GM18519 (cell line): Measurements from ENCODE around the gene VPS37C.

Experiments used
- ATAC-seq: cut with Tn5 transposase; IDR thresholded peaks from one replicate; pipeline ENCODE4 v1.9.1; 2021; ENCODE audit warnings: mild to moderate bottlenecking, moderate library complexity; ENCODE audit not compliant: unreplicated experiment, low FRiP score

VPS37C gene

DNA sequence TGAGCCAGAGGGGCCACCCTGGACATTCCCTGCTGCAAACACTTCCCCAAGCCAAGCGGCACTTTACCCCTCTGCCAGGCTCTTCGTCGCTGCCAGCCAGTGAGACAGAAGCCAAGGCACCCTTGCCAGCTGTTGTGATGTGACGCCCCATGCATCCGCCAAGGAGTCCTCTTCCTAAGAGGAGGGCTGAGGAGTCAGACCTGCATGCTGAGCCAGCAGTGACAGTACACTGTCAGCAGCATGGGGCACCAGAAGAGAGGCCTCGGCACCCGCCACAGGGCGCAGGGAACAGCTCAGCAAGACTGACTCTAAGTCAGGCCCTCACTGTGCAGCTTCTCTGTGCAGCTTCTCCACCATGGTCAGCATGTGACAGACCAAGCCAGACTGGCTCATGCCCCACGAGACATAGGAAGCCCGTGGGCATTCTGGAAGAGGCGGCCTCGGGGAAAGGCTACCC lies 26.4 kb downstream of the VPS37C start:
- ATAC-seq: no peak

DNA sequence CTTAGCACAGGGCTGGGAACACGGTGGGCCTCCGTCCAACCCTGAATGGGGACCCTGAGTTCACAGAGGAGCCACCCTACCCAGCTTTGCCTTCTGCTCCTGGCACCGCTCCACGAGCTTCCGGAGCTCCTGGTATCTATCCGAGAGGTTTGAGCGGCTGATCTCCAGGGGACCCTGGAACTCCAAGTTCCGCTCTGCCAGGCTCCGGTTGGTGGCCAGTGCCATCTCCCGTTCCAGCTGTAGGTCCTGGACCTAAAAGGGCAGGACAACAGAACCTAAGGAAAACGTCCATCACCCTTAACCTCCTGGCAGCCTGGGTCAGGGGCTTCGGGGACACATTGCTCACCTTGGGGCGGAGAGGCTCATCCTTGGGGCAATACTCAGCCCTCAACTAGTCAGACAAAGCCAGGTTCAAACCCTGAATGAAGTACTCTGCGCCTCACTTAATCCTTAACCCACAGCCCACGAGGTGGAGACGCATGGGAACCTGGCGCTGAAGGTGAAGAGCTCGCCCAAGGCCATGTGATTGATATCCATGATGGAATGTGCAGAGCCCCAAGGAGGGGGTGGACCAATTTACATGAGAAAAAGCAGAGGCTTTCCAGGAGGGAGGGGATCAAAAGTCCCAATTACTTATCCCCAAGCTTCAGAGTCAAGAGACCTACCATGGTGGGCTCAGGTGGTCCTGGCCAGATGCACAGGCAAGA lies 27.1 kb downstream of the VPS37C start:
- ATAC-seq: no peak

DNA sequence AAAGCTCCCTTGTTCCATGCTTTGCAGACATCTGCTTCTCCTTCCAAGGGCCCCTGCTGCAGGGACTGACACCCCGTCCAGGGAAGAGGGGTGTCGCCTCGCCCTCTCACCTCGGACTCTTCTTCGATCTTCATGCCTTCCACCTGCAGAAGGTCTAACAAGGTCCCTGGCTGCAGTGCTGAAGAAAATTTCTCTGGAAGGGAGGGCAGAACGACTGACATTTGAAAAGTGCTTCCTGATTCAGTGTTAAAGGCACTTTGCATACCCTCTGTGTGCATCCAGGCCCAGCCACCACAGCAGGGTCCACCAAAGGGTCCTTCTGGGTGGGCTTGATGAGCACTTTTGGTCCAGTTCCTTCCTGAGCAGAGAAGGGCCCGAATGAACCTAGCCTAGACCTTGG lies 28.1 kb downstream of the VPS37C start:
- no peak for ATAC-seq

DNA sequence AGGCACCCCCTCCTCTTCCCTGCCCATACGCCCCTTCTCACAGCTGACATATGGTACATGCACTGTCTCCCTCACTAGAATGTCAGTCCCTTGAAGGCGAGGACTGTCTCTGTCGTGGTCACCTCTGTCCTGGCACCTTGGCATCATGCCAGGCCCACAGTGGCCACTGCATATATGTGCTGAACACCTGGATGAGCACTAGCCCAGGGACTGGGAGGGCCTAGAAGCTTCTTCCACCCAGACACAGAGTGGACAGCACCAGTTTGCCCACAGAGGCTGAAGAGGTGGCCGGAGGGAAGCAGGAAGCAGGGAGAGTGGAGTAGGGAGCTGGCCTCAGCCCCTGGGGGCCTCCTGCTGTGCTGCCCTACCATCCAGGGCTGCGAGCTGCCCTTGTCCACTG lies 28.6 kb downstream of the VPS37C start:
- ATAC-seq: no peak

DNA sequence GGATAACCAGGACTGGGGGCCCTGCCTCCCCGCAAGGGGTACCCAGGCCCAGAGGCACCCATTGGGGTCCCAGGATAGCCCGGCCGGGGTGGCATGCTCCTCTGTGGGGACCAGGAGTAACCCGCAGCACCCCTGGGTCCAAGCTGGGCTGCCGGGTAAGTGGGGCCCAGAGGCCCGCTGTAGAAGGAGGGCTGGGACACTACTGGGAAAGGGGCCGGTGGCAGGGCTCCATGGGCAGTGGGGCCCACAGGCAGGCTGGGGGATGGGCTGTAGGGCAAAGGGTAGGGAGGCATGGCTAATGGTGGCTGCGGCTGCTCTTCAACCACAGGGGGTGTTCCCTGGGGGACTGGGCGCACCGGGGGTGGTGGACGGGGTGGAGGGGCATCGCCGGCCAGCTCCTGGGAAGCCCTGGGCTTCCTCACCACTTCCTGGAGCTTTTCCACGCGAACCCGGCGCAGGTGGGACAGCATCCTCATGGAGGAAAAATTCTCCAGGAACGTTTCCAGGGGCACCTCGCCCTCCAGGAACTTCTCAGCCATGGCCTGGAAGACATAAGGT lies 29.1 kb downstream of the VPS37C start:
- ATAC-seq: no peak

DNA sequence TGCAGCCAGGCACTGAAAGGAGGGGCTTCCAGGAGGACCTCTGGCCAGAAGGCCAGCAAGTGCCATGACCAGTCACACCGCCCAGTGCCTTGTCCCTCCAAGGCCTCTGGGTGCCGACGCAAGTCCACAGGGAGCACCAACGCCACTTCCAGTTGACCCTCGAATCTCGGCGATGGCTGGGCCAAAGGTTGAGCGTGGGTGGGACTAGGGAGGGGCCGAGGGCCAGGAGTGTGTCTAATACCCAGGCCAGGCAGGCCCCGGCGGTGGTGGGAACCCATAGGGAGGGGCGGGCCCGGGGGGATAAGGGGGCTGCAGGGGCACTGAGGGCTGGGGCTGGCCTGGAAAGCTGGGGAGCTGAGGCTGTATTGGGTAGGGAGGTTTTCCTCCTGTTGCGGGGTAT lies 29.6 kb downstream of the VPS37C start:
- ATAC-seq: no peak

DNA sequence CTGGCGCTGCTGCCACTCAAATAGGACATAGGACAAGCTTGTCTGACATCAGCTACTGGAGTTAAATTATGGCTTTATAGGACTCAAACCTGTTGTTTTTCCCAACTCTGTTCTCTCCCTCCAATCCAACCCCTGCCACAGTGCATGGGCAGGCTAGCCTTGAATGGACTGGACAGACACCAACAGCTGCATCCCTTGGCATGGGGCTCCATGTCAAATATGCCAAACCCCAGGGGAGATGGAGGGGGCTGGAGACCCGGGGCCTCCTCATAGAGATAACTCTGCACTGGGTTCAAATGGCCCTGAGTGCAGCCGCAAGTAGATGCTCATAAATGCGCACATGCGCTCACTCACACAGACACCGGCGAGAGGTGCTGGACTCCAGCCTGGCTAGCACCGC lies 30.0 kb downstream of the VPS37C start:
- no peak for ATAC-seq

DNA sequence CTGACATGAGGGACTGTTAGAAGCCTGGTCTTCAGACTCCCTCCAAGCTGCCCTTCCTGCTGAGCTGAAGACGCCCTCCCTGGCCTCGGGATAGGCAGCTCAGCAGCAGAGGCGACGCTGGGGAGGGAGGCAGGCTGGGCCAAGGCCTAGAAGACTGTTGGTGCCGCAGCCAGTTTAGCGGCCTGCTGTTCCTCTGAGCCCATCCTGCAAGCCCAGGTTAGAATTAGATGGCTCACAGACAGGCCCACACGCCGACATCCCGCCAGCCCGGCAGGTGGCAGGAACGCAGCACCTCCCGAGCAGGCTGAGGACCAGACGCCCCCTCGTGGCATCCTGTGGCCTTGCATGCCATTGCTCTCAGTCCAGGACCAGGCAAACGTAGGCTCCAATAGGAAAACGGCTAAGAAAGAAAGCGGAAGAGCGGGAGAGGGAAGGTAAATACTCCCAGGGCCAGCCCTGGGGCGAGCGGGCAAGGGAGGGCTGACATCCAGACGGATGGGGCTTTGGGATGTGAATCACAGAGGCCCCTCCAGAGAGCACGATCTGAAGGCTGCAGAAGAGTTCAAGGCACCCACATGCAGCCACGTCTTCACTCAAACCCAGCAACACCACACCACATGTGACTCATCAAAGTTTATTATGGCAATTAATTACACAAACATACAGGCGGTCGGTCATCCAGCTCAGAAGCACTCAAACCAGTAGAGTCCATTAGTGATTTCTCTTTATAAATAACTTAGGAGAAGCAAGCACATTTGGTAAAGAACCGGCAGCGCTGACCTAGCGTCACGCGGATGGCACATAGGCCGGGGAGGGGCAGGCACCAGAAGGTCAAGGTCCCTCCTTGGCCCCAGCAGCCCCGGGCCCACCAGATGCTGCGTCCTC lies 31.3 kb downstream of the VPS37C start:
- peak; percentile 60 for ATAC-seq

DNA sequence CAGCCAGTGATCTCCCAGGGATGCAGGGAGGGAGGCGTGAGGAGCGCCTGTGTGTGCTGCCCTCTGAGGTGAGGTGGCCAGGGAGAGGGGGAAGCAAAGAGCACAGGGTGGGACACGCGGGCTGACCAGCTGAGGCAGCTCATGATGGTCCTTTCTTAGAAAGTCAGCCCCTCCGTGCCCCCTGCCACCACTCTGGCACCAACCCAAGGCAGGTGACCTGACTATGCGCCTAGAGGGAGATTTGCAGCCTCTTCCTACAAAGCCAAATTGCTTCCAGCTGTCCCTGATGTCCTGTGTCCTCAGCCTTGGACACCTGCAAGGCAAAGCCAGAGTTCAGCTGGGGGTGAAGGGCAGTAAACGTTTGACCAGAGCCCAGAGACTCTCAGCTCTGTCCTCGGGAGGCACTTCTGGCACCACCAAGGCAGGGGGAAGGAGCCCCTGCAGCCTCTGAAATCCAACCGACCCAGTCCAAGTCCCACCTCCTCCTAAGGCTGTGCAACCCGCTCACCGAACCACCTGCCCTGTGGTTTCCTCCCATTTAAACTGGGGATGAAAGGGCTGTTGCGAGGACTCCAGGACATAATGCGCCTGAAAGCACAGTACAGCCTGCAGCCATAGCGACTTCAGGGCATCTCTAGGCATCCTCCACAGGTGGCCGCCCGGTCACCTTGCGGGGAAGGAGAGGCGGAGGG lies 32.1 kb downstream of the VPS37C start:
- no peak for ATAC-seq

DNA sequence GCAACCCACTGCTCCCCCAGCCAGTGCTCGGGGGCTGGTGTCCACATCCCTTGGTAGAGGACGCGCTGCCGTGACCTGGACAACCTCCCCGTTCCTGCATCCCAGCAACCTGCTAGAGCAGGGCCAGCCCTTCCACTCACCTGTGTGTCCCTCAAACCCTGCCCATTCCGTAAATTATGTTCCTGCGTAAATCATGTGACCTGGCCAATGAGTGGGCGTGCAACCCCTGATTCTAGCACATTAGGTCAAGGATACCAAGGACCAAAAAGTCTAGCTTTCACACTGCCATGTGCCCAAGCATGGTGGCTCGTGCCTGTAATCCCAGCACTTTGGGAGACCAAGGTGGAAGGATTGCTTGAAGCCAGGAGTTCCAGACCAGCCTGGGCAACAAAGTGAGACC lies 33.2 kb downstream of the VPS37C start:
- no peak for ATAC-seq

DNA sequence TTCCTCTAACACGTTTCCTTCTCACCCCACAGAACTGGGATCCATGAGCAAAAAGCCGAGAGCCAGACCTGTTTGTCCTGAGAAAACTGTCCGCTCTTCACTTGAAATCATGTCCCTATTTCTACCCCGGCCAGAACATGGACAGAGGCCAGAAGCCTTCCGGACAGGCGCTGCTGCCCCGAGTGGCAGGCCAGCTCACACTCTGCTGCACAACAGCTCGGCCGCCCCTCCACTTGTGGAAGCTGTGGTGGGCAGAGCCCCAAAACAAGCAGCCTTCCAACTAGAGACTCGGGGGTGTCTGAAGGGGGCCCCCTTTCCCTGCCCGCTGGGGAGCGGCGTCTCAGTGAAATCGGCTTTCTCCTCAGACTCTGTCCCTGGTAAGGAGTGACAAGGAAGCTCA lies 35.0 kb downstream of the VPS37C start:
- no peak for ATAC-seq

DNA sequence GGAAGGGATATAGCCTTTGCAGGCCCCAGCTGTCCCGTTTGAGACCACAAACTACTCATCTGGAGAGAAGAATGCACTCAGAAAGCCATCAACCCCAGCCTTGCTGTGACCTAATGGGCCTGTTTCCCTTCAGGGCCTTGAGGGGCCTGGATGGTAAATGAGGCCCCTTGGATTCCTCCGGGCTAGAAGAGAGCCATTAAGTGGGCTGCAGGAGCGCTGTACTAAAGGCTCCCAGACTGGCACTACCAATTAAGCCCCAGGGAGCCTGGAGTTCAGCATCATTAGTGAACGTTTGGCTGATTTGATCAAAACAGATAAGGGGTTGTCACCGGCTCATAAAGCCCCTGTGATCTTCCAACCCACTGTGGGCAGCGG lies 35.9 kb downstream of the VPS37C start:
- no peak for ATAC-seq

DNA sequence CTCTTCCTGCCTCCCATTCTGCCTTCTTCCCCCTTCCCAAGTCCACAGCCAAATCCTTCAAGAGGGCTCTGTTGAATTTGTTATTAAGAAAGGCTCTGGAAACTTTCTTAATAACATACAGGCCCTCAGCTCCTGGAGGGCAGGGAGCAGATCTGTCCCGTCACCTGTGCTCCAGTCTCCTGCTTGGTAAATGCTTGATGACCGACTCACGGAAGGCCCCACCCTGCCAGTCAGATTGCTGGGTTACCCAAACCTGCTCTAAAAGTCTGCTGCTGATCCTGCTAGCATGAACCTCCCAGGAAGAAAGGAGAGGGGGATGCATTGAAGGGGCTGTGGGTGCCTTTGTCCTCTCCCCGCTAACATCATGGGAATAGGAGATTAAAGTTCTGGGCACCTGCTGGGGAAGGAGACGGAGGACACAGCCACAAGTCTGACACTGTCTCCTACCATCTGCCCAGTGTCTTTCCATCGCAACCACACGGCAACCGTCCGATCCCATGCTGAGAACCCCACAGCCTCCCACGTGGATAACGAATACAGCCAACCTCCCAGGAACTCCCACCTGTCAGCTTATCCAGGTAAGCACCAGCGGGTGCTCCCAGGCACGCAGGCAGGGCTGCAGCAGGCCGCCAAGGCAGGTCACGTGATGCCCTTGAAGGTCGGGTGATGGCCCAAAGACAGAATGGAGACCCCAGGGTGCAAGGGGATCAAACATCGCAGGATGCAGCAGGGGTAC lies 36.5 kb downstream of the VPS37C start:
- no peak for ATAC-seq

DNA sequence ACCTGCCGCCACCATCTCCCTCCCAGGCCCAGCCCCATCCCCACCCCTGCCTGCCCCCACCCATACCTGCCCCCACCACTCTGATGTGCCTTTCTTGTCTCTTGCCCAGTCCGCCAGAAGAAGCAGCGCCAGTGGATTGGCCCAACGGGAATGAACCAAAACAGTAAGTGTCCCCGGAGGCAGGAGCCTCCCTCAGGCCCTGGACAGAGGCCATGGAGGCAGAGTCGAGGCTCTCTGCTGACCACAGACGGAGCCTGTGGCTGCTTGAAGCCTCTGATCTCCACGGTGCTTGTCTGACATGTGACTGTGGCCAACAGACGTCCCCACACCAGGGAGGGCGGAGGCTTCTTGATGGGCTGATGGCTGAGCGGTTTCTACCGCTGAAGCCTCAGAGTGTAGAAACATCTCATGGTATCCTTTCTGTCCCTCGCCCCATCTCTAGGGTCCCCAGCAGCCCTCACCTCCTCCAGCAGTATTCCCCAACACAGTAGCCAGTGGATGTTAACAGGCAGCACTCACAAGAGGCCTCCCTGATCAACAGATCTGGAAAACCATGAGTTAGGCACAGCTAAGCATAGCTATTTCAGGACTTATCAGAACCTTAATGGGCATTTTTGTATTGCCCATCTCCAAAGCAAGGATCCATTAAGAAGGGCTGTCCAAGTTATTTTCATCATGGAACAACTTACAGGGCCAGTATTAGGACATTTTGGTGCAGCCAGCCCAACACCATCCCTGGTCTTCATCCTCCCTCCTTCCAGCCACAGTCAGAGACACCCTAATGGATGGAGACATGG lies 37.3 kb downstream of the VPS37C start:
- no peak for ATAC-seq

DNA sequence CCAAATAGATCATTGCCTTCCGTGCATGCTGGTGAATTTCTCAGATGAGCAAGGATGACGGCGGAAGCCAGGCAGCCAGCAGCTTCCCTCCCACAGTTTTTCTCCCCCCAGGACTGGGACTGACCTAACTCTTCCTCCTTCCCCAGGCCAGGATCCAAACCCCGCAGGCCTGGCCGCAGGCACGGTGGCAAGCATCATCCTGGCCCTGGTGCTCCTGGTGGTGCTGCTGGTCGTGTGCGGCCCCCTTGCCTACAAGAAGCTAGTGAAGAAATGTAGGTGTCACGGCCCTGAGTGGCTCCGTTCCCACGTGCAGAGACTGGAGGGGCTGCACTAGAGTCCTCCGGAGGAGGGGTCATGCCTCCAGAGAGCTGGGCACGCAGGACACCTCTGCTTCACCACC lies 38.5 kb downstream of the VPS37C start:
- ATAC-seq: no peak

DNA sequence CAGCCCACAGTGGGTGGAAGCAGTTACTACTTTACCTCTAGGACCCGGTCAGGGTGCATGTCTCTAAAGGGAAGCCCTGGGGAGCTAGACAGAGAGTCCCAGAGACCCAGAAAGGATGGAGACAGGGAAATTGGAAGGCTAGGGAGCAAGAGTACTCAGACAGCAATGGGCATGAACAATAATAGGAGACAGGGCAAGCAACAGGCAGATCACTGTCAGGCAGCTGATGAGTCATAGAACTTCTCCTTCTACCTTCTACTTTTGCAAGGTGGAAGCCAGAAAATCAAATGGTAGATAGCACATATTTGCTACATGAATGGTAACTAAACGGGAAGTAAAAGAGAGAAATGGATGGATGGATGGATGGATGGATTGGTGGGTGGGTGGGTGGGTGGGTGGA lies 39.3 kb downstream of the VPS37C start:
- ATAC-seq: no peak

DNA sequence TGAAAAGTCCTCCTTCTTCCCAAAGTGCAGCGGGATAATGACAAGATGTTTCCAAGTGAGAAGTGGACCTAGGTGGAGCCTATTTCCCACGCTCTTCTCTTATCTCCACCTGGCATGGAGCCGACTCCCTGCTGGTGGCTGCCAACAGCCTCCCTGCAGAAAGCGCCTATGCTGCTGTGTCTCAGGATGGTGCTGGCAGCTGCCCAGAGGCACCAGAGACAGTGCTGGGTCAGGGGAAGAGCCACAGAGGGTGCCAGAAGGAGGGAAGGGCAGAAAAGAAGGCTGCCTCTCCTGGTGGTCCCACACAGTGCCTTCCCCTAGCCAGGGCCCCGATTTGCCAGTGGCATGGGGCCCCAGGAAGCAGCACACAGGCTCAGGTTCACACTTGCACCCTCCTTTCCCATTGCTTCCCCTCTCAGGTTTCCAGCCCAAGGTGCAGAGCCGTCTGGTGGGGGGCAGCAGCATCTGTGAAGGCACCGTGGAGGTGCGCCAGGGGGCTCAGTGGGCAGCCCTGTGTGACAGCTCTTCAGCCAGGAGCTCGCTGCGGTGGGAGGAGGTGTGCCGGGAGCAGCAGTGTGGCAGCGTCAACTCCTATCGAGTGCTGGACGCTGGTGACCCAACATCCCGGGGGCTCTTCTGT lies 39.9 kb downstream of the VPS37C start:
- ATAC-seq: no peak

DNA sequence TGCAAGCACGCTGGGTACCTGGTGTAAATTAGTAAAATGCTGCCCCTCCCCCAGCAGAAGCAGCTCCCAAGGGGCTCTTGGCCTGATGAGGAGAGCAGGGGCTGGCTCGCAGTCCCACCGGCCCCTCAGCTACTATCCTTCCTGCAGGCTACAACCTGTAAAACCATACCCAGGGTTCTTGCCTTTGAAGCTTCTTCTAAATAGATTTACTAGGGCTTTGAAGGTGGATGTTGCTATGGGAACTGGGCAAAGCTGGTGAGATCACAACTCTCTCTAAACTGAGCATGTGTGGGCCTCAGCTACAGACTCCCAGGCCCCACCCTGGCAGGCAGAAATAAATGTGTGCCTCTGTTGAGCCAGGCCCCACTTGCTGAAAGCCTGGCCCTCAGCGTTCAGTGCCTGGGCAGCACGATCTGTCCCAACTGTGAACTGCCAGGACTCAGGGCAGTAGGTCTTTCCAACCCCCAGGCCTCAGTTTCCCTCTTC lies 40.5 kb downstream of the VPS37C start:
- ATAC-seq: no peak

DNA sequence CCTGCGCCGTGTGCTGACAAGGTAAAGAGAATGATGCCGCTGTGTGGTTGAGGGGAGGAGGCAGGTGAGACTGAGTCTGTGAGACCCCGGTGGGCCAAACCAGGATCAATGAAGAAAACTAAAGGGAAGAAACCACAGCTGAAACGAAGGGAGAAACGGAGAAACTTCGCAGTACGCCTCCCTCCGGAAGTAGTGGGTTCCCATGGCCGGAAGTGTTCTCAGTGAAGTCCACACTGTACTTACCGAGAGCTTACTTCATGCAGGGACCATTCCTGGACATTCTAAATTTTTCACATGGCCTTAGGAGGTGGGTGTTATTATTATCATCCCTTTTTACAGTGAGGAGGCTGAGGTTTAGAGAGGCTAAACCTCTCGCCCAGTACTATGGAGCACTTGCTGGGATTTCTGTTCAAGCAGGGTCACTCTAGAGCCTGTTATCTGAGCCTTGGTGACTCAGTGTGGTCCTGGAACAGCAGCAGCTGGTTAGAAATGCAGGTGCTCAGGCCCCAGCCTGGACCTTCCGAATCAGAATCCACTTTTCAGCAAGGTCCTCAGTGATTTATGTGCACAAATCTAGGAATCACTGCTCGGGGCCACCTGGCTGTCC lies 41.0 kb downstream of the VPS37C start:
- ATAC-seq: no peak
